ENCODE results near the gene CFAP300. TPM values are rescaled to one million over a fixed set of nuclear protein-coding genes. Genes with fewer than 3 reads are reported as not detected.

Gene CFAP300
- total RNA-seq, 1 donor from 2014 or later, result 1.7 TPM

DNA sequence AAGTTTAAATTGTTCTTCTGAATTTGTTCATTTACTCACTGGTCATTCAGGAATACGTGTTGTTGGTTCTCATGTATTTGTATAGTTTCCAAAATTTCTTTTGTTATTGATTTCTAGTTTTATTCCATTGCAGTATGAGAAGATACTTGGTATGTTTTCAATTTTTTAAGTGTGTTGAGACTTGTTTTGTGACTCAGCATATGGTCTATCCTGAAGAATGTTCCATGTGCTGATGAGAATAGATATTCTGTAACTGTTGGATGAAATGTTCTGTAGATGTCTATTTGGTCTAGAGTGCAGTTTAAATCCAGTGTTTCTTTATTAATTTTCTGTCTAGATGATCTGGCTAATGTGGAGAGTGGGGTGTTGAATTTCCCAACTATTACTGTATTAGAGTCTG lies 23.5 kb downstream of the CFAP300 start:
- no peaks in the 10 kb centered on the region for H3K4me1 ChIP-seq
- TF ChIP-seq, protein P1, sequence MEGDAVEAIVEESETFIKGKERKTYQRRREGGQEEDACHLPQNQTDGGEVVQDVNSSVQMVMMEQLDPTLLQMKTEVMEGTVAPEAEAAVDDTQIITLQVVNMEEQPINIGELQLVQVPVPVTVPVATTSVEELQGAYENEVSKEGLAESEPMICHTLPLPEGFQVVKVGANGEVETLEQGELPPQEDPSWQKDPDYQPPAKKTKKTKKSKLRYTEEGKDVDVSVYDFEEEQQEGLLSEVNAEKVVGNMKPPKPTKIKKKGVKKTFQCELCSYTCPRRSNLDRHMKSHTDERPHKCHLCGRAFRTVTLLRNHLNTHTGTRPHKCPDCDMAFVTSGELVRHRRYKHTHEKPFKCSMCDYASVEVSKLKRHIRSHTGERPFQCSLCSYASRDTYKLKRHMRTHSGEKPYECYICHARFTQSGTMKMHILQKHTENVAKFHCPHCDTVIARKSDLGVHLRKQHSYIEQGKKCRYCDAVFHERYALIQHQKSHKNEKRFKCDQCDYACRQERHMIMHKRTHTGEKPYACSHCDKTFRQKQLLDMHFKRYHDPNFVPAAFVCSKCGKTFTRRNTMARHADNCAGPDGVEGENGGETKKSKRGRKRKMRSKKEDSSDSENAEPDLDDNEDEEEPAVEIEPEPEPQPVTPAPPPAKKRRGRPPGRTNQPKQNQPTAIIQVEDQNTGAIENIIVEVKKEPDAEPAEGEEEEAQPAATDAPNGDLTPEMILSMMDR (IDR thresholded peaks at IDR 0.05), result no peak
- TF ChIP-seq POLR2A (IDR thresholded peaks at IDR 0.05) (no peak), POLR2AphosphoS5 (IDR thresholded peaks at IDR 0.05; ENCODE audit: insufficient read depth in 1 of 2, low read depth in 1 of 2) (no peak)
- no peaks in the 10 kb centered on the region for H3K27me3 ChIP-seq
- H3K9me3 ChIP-seq, result peaks cover 13% of the 10 kb centered on the region
- H3K4me3 ChIP-seq, result no peak overlapping the region
- DNase-seq (ENCODE audit: extremely low spot score in 2 of 2), result no peak
- intact Hi-C loops (cut with DNase I), result no loop called here
- no peak overlapping the region for H3K27ac ChIP-seq
- H3K36me3 ChIP-seq, result no peaks in the 10 kb centered on the region

DNA sequence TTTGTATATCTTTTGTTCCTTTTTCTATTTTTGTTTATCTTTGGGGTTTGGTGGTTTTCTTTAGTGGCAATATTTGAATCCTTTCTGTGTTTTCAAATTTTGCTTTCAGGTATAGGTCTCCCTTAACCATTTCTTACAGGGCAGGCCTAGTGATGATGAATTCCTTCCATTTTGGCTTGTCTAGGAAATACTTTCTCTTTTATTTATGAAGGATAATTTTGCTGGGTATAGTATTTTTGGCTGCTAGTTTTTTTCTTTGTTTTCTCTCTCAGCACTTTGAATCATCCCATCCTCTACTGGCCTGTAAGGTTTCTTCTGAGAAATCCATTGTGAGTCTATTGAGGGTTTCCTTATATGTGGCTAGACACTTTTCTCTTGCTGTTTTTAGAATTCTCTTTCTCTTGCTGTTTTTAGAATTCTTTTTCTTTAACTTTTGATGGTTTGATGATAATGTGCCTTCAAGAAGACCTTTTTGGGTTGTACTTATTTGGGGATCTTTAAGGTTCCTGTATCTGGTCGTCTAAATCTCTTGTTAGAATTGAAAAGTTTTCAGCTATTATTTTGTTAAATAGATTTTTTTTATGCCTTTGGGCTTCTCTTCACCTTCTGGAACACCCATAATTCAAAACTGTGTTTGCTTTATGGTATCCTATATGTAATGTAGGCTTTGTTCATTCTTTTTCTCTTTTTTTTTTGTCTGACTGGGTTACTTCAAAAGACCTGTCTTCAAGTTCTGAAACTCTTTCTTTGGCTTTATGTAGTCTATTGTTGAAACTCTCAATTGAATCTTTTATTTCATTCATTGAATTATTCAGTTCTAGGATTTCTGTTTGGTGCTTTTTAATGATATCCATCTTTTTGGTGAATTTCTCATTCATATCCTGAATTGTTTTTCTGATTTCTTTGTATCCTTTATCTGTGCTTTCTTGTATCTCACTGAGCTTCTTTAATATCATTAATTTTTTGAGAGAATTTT lies 24.5 kb downstream of the CFAP300 start:
- TF ChIP-seq POLR2AphosphoS5 (IDR thresholded peaks at IDR 0.05; ENCODE audit: insufficient read depth in 1 of 2, low read depth in 1 of 2) (no peak), POLR2A (IDR thresholded peaks at IDR 0.05) (no peak)
- TF ChIP-seq, protein P1 (IDR thresholded peaks at IDR 0.05), result no peak
- DNase-seq (ENCODE audit: extremely low spot score in 2 of 2), result no peak
- H3K27ac ChIP-seq, result no peak overlapping the region
- H3K36me3 ChIP-seq, result no peaks in the 10 kb centered on the region
- peaks cover 13% of the 10 kb centered on the region for H3K9me3 ChIP-seq
- no peaks in the 10 kb centered on the region for H3K4me1 ChIP-seq
- no peaks in the 10 kb centered on the region for H3K27me3 ChIP-seq
- no peak overlapping the region for H3K4me3 ChIP-seq
- intact Hi-C loops (cut with DNase I), result no loop called here

DNA sequence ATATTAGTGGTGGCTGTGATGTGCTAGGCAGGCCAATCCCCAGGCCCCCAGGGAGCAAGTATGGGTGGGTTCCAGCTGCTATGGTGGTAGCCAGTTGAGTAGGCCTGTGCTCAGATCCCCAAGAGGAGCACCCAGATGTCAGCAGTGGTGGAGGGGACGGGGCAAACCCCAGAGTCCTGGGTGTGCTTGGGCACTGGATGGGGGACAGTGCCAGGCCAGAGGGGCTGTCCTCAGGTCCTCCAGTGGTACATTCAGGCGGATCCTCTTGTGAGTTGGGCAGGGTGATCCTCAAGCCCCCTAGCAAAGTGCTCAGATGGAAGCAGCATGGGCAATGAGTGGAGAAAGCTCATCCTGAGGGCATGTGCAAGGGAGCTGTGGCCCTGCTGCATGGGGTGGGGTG lies 26.0 kb downstream of the CFAP300 start:
- Histone ChIP-seq H3K9me3 (peaks cover 13% of the 10 kb centered on the region), H3K36me3 (no peaks in the 10 kb centered on the region), H3K27ac (no peak overlapping the region), H3K4me3 (no peak overlapping the region), H3K4me1 (no peaks in the 10 kb centered on the region), H3K27me3 (no peaks in the 10 kb centered on the region)
- TF ChIP-seq POLR2A (IDR thresholded peaks at IDR 0.05), result no peak
- TF ChIP-seq, protein P1 (IDR thresholded peaks at IDR 0.05), result no peak
- TF ChIP-seq POLR2AphosphoS5 (IDR thresholded peaks at IDR 0.05; ENCODE audit: insufficient read depth in 1 of 2, low read depth in 1 of 2), result no peak
- no peak for DNase-seq (ENCODE audit: extremely low spot score in 2 of 2)
- intact Hi-C loops (cut with DNase I), result no loop called here

DNA sequence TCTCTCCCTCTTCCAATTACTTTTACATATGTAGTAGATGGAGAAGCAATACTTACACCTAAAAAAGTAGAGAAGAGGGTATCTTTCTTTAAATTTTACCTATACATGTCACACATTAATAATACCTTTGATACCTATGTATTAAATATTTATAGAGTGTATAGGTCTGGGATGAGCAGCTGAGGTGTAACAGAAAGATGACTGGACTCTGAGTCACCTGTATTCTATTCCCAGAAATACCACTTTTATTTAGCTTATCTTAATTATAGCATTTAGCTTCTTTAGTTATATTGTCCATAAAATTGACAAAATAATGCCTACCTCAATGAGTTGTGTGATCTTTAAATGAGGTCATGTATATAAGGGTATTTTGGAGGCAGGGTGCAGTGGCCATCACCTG lies 32.4 kb downstream of the CFAP300 start:
- DNase-seq (ENCODE audit: extremely low spot score in 2 of 2), result no peak
- no peaks in the 10 kb centered on the region for H3K36me3 ChIP-seq
- H3K27me3 ChIP-seq, result no peaks in the 10 kb centered on the region
- no peak overlapping the region for H3K27ac ChIP-seq
- H3K4me1 ChIP-seq, result no peaks in the 10 kb centered on the region
- intact Hi-C loops (cut with DNase I), result no loop called here
- no peak overlapping the region for H3K4me3 ChIP-seq
- no peaks in the 10 kb centered on the region for H3K9me3 ChIP-seq
- no peak for TF ChIP-seq POLR2A (IDR thresholded peaks at IDR 0.05)
- TF ChIP-seq, protein P1 (IDR thresholded peaks at IDR 0.05), result no peak
- no peak for TF ChIP-seq POLR2AphosphoS5 (IDR thresholded peaks at IDR 0.05; ENCODE audit: insufficient read depth in 1 of 2, low read depth in 1 of 2)

DNA sequence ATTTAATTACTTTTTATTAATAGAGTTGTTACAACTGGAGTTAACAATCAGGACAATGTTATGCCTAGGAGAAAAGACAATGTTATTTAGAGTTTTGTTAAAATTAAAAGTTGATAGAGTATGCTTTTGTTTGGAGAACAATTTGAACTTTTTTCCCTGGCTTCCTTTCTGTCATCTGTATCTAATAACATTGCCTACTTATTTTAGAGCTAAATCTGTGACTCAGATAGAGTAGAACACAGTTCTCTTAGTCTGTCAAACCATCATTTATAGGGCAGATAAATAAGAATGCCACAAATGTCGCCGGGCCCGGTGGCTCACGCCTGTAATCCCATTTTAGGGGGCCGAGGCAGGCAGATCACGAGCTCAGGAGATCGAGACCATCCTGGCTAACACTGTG lies 34.1 kb downstream of the CFAP300 start:
- Histone ChIP-seq H3K27ac (no peak overlapping the region), H3K27me3 (no peaks in the 10 kb centered on the region), H3K36me3 (no peaks in the 10 kb centered on the region), H3K4me1 (no peaks in the 10 kb centered on the region), H3K9me3 (no peaks in the 10 kb centered on the region), H3K4me3 (no peak overlapping the region)
- DNase-seq (ENCODE audit: extremely low spot score in 2 of 2), result no peak
- TF ChIP-seq, protein P1 (IDR thresholded peaks at IDR 0.05), result no peak
- TF ChIP-seq POLR2AphosphoS5 (IDR thresholded peaks at IDR 0.05; ENCODE audit: insufficient read depth in 1 of 2, low read depth in 1 of 2) (no peak), POLR2A (IDR thresholded peaks at IDR 0.05) (no peak)
- intact Hi-C loops (cut with DNase I), result no loop called here
